Mucosa of descending colon (tissue), 3 donors: Measurements from ENCODE around the gene CD209. TPM values are rescaled to one million over a fixed set of nuclear protein-coding genes. Genes with fewer than 3 reads are reported as not detected.
"Not testable (repeated sequence)": the region's sequence is repeated elsewhere in the genome, so short reads cannot be mapped to it uniquely, and the experiment has no call there.

Experiments
- ATAC-seq: fragments of 200-7000 bp; cut with Tn5 transposase; one replicate; pipeline ENCODE4 v1.9.1; 2020; ENCODE audit warnings: mild to moderate bottlenecking, moderate library complexity
- DNase-seq, 3 donors: peaks; one replicate each; pipeline ENCODE4 v3.0.0-alpha.2; 2020
- H3K36me3 ChIP-seq: fragments of 200-600 bp; one replicate; pipeline ENCODE4 v1.8.0; 2021; ENCODE audit warnings: low read depth, mild to moderate bottlenecking
- H3K4me1 ChIP-seq: fragments of 200-600 bp; one replicate; pipeline ENCODE4 v1.8.0; 2021; ENCODE audit warnings: low read depth, mild to moderate bottlenecking
- H3K4me3 ChIP-seq: fragments of 200-600 bp; one replicate; pipeline ENCODE4 v1.8.0; 2021; ENCODE audit warnings: mild to moderate bottlenecking
- H3K9me3 ChIP-seq: fragments of 200-600 bp; one replicate; pipeline ENCODE4 v1.8.0; 2021; ENCODE audit warnings: mild to moderate bottlenecking
- CTCF ChIP-seq: fragments of 200-600 bp; IDR thresholded peaks from one replicate; pipeline ENCODE4 v1.8.0; 2022; ENCODE audit warnings: antibody characterized with exemption, mild to moderate bottlenecking
- intact Hi-C, 2 donors: fragments of 100-400 bp; cut with DNase I in 1 of 2; cut with micrococcal nuclease in 1 of 2; formaldehyde crosslinking; loops; one replicate each; pipeline versions ENCODE4 v1.11.0 to v1.11.1; 2022; cut with DNase I, micrococcal nuclease
- total RNA-seq, 3 donors: library from RNA; stranded (reverse); fragmentation: NEBNext Ultra II Directional in 2 of 3; extraction: Animal tissue kit (Norgen Biotek cat#: 25700) in 2 of 3; gene quantifications; one replicate each; pipeline versions ENCODE4 v1.2.1 to v1.2.4, GENCODE V29; 2021 to 2023
- donor health status: DM: no; HTN: no; CAD: no; lungs with moderate emphysema.
- donor health status: DM: no; HTN: no; CAD: no.
- donor health status: DM: no; HTN: yes; CAD: no.

CD209 gene
- total RNA-seq, 3 donors from 2014 or later = 4.1 to 17.7 (median 17.2) TPM

- ATAC-seq (no peak), DNase-seq (no peak)
- intact Hi-C loops = no loop called here
- Histone ChIP-seq H3K9me3 (peaks cover 28% of the 10 kb centered on the region), H3K36me3 (no peaks in the 10 kb centered on the region), H3K4me3 (no peak overlapping the region), H3K4me1 (no peaks in the 10 kb centered on the region)
- TF ChIP-seq CTCF = no peak
Observed at GRCh38 chr19:7757358-7757757, 10.0 kb upstream of the CD209 start.

- Histone ChIP-seq H3K9me3 (peaks cover 28% of the 10 kb centered on the region), H3K4me1 (no peaks in the 10 kb centered on the region), H3K36me3 (no peaks in the 10 kb centered on the region), H3K4me3 (no peak overlapping the region)
- ATAC-seq (no peak), DNase-seq (no peak)
- TF ChIP-seq CTCF = no peak
- intact Hi-C loops = no loop called here
Observed at GRCh38 chr19:7756258-7756657, 8.9 kb upstream of the CD209 start.

- Histone ChIP-seq H3K4me1 (no peaks in the 10 kb centered on the region), H3K4me3 (no peak overlapping the region), H3K9me3 (peaks cover 1% of the 10 kb centered on the region), H3K36me3 (no peaks in the 10 kb centered on the region)
- ATAC-seq (peak; percentile 34), DNase-seq (no peak)
- intact Hi-C loops = no loop called here
- TF ChIP-seq CTCF = no peak
Observed at GRCh38 chr19:7751157-7751783, 3.9 kb upstream of the CD209 start.

- DNase-seq = no peak
- Histone ChIP-seq H3K4me3 (no peak overlapping the region), H3K4me1 (no peaks in the 10 kb centered on the region), H3K9me3 (no peaks in the 10 kb centered on the region), H3K36me3 (no peaks in the 10 kb centered on the region)
- peak; percentile 34 for ATAC-seq
- intact Hi-C loops = no loop called here
- no peak for TF ChIP-seq CTCF
Observed at GRCh38 chr19:7748756-7749155, 1.4 kb upstream of the CD209 start.

- Histone ChIP-seq H3K4me3 (no peak overlapping the region), H3K9me3 (no peaks in the 10 kb centered on the region), H3K4me1 (no peaks in the 10 kb centered on the region), H3K36me3 (no peaks in the 10 kb centered on the region)
- ATAC-seq (no peak), DNase-seq (no peak)
- intact Hi-C loops = no loop called here
- TF ChIP-seq CTCF = no peak
Observed at GRCh38 chr19:7748171-7748570, 837 bp upstream of the CD209 start.

GRCh38 chr19:7746306-7746705 lies 1.0 kb downstream of the CD209 start:
- DNase-seq, H3K9me3 ChIP-seq, intact Hi-C loops, H3K4me1 ChIP-seq, ATAC-seq, H3K4me3 ChIP-seq, H3K36me3 ChIP-seq: not testable (repeated sequence)
